CD4-positive, alpha-beta T cell treated with Interleukin-15 for 4 hours (primary cell): ENCODE results near the gene ASS1.

Source experiments
- DNase-seq: peaks from one replicate; pipeline ENCODE4 v3.0.0-alpha.2; 2020; ENCODE audit warnings: low spot score

The ASS1 gene

GRCh38 chr9:130473009-130473408 is 28.2 kb downstream of the ASS1 start:
- no peak for DNase-seq

GRCh38 chr9:130473566-130473965 is 28.8 kb downstream of the ASS1 start:
- DNase-seq: no peak

- no peak for DNase-seq
Observed at GRCh38 chr9:130474106-130474505, 29.3 kb downstream of the ASS1 start.

GRCh38 chr9:130476151-130476730 is 31.5 kb downstream of the ASS1 start:
- DNase-seq: no peak

GRCh38 chr9:130477564-130477963 is 32.8 kb downstream of the ASS1 start:
- no peak for DNase-seq

GRCh38 chr9:130478152-130478551 is 33.4 kb downstream of the ASS1 start:
- DNase-seq: no peak

GRCh38 chr9:130478736-130479575 is 34.2 kb downstream of the ASS1 start:
- DNase-seq: no peak

GRCh38 chr9:130479587-130479986 is 34.8 kb downstream of the ASS1 start:
- no peak for DNase-seq

GRCh38 chr9:130480673-130481072 is 35.9 kb downstream of the ASS1 start:
- DNase-seq: no peak

- DNase-seq: no peak
Observed at GRCh38 chr9:130482463-130482862, 37.7 kb downstream of the ASS1 start.

- no peak for DNase-seq
Observed at GRCh38 chr9:130483371-130483971, 38.7 kb downstream of the ASS1 start.

- no peak for DNase-seq
Observed at GRCh38 chr9:130484362-130485072, 39.8 kb downstream of the ASS1 start.

GRCh38 chr9:130486103-130486502 is 41.3 kb downstream of the ASS1 start:
- DNase-seq: no peak

- DNase-seq: no peak
Observed at GRCh38 chr9:130487500-130487899, 42.7 kb downstream of the ASS1 start.

- no peak for DNase-seq
Observed at GRCh38 chr9:130488621-130489330, 44.0 kb downstream of the ASS1 start.

GRCh38 chr9:130490981-130491380 is 46.2 kb downstream of the ASS1 start:
- DNase-seq: no peak

- DNase-seq: no peak
Observed at GRCh38 chr9:130491830-130492482, 47.2 kb downstream of the ASS1 start.

- DNase-seq: no peak
Observed at GRCh38 chr9:130493021-130493420, 48.3 kb downstream of the ASS1 start.

GRCh38 chr9:130493476-130493875 is 48.7 kb downstream of the ASS1 start:
- no peak for DNase-seq

GRCh38 chr9:130495067-130495466 is 50.3 kb downstream of the ASS1 start:
- no peak for DNase-seq

GRCh38 chr9:130497139-130497538 is 52.4 kb downstream of the ASS1 start:
- DNase-seq: no peak
